NT2/D1 (cell line): ENCODE data around the gene ARHGAP32.

ENCODE experiments used
- DNase-seq: peaks from one replicate; pipeline ENCODE4 v3.0.0-alpha.2; 2011; ENCODE audit warnings: low read depth, low spot score
- H3K27me3 ChIP-seq: 2 replicates; pipeline ENCODE4 v1.6.0; 2011; ENCODE audit warnings: mild to moderate bottlenecking; ENCODE audit not compliant: insufficient read length, insufficient read depth
- H3K36me3 ChIP-seq: 2 replicates; pipeline ENCODE4 v1.6.1; 2011; ENCODE audit warnings: mild to moderate bottlenecking, low read length, mixed read lengths; ENCODE audit not compliant: insufficient read depth, insufficient read length
- H3K4me1 ChIP-seq: 2 replicates; pipeline ENCODE4 v1.5.1; 2011; ENCODE audit not compliant: insufficient read depth, insufficient read length
- H3K4me3 ChIP-seq: 2 replicates; pipeline ENCODE4 v1.5.1; 2011; ENCODE audit warnings: low read depth; ENCODE audit not compliant: insufficient read length
- H3K9ac ChIP-seq: 2 replicates; pipeline ENCODE4 v1.6.0; 2011; ENCODE audit warnings: low read depth; ENCODE audit not compliant: insufficient read length
- H3K9me3 ChIP-seq: 2 replicates; pipeline ENCODE4 v1.5.1; 2011; ENCODE audit warnings: mild to moderate bottlenecking, low read length; ENCODE audit not compliant: insufficient read depth
- SUZ12 ChIP-seq: IDR thresholded peaks from 2 replicates; pipeline ENCODE4 v1.6.1; 2011; ENCODE audit not compliant: insufficient read length, insufficient read depth; ENCODE audit errors: extremely low read depth
- YY1 ChIP-seq: IDR thresholded peaks from 2 replicates; pipeline ENCODE4 v1.6.1; 2011; ENCODE audit not compliant: insufficient read length, insufficient read depth
- ZNF274 ChIP-seq: IDR thresholded peaks from 2 replicates; pipeline ENCODE4 v1.6.1; 2011; ENCODE audit warnings: mild to moderate bottlenecking, low read depth, low read length

The ARHGAP32 gene

GRCh38 chr11:128929468-128929867, 262.7 kb downstream of the ARHGAP32 start:
- H3K27me3 ChIP-seq = no peaks in the 10 kb centered on the region
- no peak overlapping the region for H3K9ac ChIP-seq
- peaks cover 9% of the 10 kb centered on the region for H3K4me1 ChIP-seq
- no peak for DNase-seq
- no peak for TF ChIP-seq YY1
- no peak for TF ChIP-seq SUZ12
- no peak for TF ChIP-seq ZNF274
- H3K4me3 ChIP-seq = no peak overlapping the region
- no peaks in the 10 kb centered on the region for H3K36me3 ChIP-seq
- H3K9me3 ChIP-seq = no peaks in the 10 kb centered on the region

GRCh38 chr11:128928400-128928799, 263.7 kb downstream of the ARHGAP32 start:
- no peak overlapping the region for H3K9ac ChIP-seq
- H3K4me3 ChIP-seq = no peak overlapping the region

GRCh38 chr11:128927683-128928336, 264.3 kb downstream of the ARHGAP32 start:
- Histone ChIP-seq H3K4me3 (no peak overlapping the region), H3K4me1 (peaks cover 9% of the 10 kb centered on the region), H3K9me3 (no peaks in the 10 kb centered on the region), H3K36me3 (no peaks in the 10 kb centered on the region), H3K27me3 (no peaks in the 10 kb centered on the region), H3K9ac (no peak overlapping the region)
- TF ChIP-seq SUZ12 (no peak), ZNF274 (no peak), YY1 (no peak)
- no peak for DNase-seq

More at GRCh38 chr11:128928400-128928799, 263.7 kb downstream of the ARHGAP32 start:
- Histone ChIP-seq H3K27me3 (no peaks in the 10 kb centered on the region), H3K36me3 (no peaks in the 10 kb centered on the region), H3K9me3 (no peaks in the 10 kb centered on the region), H3K4me1 (peaks cover 9% of the 10 kb centered on the region)
- no peak for DNase-seq
- TF ChIP-seq ZNF274 (no peak), SUZ12 (no peak), YY1 (no peak)

GRCh38 chr11:128927108-128927461, 265.0 kb downstream of the ARHGAP32 start:
- Histone ChIP-seq H3K27me3 (no peaks in the 10 kb centered on the region), H3K36me3 (no peaks in the 10 kb centered on the region)

GRCh38 chr11:128926437-128927107, 265.6 kb downstream of the ARHGAP32 start:
- TF ChIP-seq YY1 (no peak), SUZ12 (no peak), ZNF274 (no peak)
- no peak overlapping the region for H3K4me3 ChIP-seq
- no peaks in the 10 kb centered on the region for H3K36me3 ChIP-seq
- DNase-seq = no peak
- H3K4me1 ChIP-seq = peaks cover 9% of the 10 kb centered on the region
- no peak overlapping the region for H3K9ac ChIP-seq
- no peaks in the 10 kb centered on the region for H3K27me3 ChIP-seq
- no peaks in the 10 kb centered on the region for H3K9me3 ChIP-seq

More at GRCh38 chr11:128927108-128927461, 265.0 kb downstream of the ARHGAP32 start:
- DNase-seq = no peak
- TF ChIP-seq YY1 (no peak), ZNF274 (no peak), SUZ12 (no peak)
- Histone ChIP-seq H3K4me1 (peaks cover 9% of the 10 kb centered on the region), H3K9me3 (no peaks in the 10 kb centered on the region), H3K4me3 (no peak overlapping the region), H3K9ac (no peak overlapping the region)

- Histone ChIP-seq H3K36me3 (no peaks in the 10 kb centered on the region), H3K27me3 (no peaks in the 10 kb centered on the region), H3K4me1 (peaks cover 9% of the 10 kb centered on the region), H3K9me3 (no peaks in the 10 kb centered on the region), H3K4me3 (no peak overlapping the region), H3K9ac (no peak overlapping the region)
- no peak for TF ChIP-seq SUZ12
- DNase-seq = no peak
Measured at GRCh38 chr11:128926000-128926399, 266.1 kb downstream of the ARHGAP32 start.

- no peak overlapping the region for H3K9ac ChIP-seq
- H3K9me3 ChIP-seq = no peaks in the 10 kb centered on the region
- no peak for TF ChIP-seq SUZ12
- no peak for TF ChIP-seq YY1
- TF ChIP-seq ZNF274 = no peak
- H3K4me1 ChIP-seq = peaks cover 9% of the 10 kb centered on the region
- no peak for DNase-seq
- H3K4me3 ChIP-seq = no peak overlapping the region
- H3K36me3 ChIP-seq = no peaks in the 10 kb centered on the region
- no peaks in the 10 kb centered on the region for H3K27me3 ChIP-seq
Measured at GRCh38 chr11:128925250-128925600, 266.9 kb downstream of the ARHGAP32 start.
